ENCODE data around the gene WDR7.

DNA sequence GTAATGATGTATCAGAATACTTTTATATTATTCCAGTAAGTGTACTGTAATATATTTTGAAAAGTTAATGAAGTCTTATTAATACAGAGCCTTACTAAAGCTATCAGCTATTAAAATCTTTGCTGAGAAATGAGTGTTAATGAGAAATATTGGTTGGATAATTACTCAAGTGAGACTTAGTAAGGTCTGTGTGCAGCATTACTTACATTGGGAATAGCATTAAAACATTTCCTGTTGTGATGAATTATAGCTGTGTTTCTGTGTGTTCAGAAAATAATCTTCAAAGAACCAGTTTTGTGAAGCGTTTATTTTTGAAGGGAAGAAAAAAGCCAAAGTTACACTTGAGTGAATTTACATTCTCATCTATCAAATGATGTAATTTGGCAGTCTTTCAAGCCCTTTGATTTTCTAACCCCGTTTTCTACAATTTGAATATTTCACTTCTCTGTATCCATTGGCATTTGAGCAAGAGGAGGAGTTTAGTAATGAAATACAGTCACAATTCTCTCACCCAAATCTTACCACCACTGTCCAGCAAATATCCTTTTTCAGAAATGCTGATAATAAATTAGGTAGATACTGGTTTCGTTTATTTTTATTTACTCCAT, 372.2 kb downstream of the WDR7 start:
- TF ChIP-seq SP1 (IDR thresholded peaks at IDR 0.05) (no peak), TARDBP (IDR thresholded peaks at IDR 0.05) (no peak), FOXK2 (IDR thresholded peaks at IDR 0.05) (no peak), BHLHE40 (IDR thresholded peaks at IDR 0.05; ENCODE audit: borderline replicate concordance) (no peak), FOXA1 (IDR thresholded peaks at IDR 0.05) (no peak)
